AG09319 (cell line): Measurements from ENCODE around the gene NDUFA5.

Source experiments
- DNase-seq: peaks from one replicate; pipeline ENCODE4 v3.0.0-alpha.2; 2010; ENCODE audit warnings: low read depth; ENCODE audit errors: extremely low read depth
- CTCF ChIP-seq: IDR thresholded peaks from 2 replicates; pipeline ENCODE4 v1.5.1; 2011; ENCODE audit warnings: low read depth, mild to moderate bottlenecking, inconsistent platforms, low read length, moderate library complexity

The NDUFA5 gene

GRCh38 chr7:123557398-123558288, at the start of gene NDUFA5:
Gene NDUFA5 (minus strand): TSS chr7:123557818. CDS start chr7:123557795, 23 bp downstream.
- peak; percentile 99 for DNase-seq
- TF ChIP-seq CTCF: no peak

GRCh38 chr7:123604739-123605138, 47.1 kb upstream of the NDUFA5 start:
- TF ChIP-seq CTCF: no peak
- no peak for DNase-seq

GRCh38 chr7:123602648-123603047, 45.0 kb upstream of the NDUFA5 start:
- TF ChIP-seq CTCF: no peak
- no peak for DNase-seq

- no peak for DNase-seq
- TF ChIP-seq CTCF: no peak
These were observed 43.9 kb upstream of the NDUFA5 start, which contains the start of gene ASB15 for GRCh38 chr7:123601530-123601929. Gene ASB15 (plus strand): TSS chr7:123601821. CDS start chr7:123614503, 12,682 bp downstream.

GRCh38 chr7:123600876-123601275, 43.3 kb upstream of the NDUFA5 start:
- no peak for TF ChIP-seq CTCF
- no peak for DNase-seq

- no peak for TF ChIP-seq CTCF
- no peak for DNase-seq
These were observed 42.1 kb upstream of the NDUFA5 start for GRCh38 chr7:123599766-123600165.

GRCh38 chr7:123598657-123599056, 41.0 kb upstream of the NDUFA5 start:
- DNase-seq: no peak
- TF ChIP-seq CTCF: no peak
